Measurements from ENCODE around the gene ACAD8. TPM values are rescaled to one million over a fixed set of nuclear protein-coding genes. Genes with fewer than 3 reads are reported as not detected.

ACAD8 gene
- polyA plus RNA-seq, 1 donor (not counting 4 experiments of a cell fraction or from before 2014, with no cell fraction given): 21.7 TPM

- dilution Hi-C loops (cut with MboI; ENCODE audit: extremely low pct_ligation_motif_present, low sequenced_read_pairs): no loop called here
- peaks cover 4% of the 10 kb centered on the region for H3K4me1 ChIP-seq (ENCODE audit: control insufficient read depth, extremely low read depth, insufficient read depth, low read length)
- H3K9me1 ChIP-seq (ENCODE audit: control insufficient read depth, extremely low read depth, insufficient read depth, low read length): peaks cover 2% of the 10 kb centered on the region
- H3K4me3 ChIP-seq (ENCODE audit: control insufficient read depth in 2 of 3, extremely low read depth in 1 of 3, insufficient read depth in 2 of 3, low read depth in 1 of 3, low read length in 3 of 3): no peak overlapping the region
- no peak overlapping the region for H3K4me2 ChIP-seq (ENCODE audit: control insufficient read depth, extremely low read depth, insufficient read depth, low read depth, low read length)
- no peaks in the 10 kb centered on the region for H3K27me3 ChIP-seq (ENCODE audit: control insufficient read depth, extremely low read depth, insufficient read depth, low read length)
- H3K27ac ChIP-seq (ENCODE audit: control insufficient read depth, insufficient read depth, low read length): no peak overlapping the region
- no peak overlapping the region for H2AFZ ChIP-seq (ENCODE audit: control insufficient read depth, low read length)
- TF ChIP-seq EZH2 (IDR thresholded peaks at IDR 0.05; ENCODE audit: low read length): no peak
- TF ChIP-seq, protein P1, sequence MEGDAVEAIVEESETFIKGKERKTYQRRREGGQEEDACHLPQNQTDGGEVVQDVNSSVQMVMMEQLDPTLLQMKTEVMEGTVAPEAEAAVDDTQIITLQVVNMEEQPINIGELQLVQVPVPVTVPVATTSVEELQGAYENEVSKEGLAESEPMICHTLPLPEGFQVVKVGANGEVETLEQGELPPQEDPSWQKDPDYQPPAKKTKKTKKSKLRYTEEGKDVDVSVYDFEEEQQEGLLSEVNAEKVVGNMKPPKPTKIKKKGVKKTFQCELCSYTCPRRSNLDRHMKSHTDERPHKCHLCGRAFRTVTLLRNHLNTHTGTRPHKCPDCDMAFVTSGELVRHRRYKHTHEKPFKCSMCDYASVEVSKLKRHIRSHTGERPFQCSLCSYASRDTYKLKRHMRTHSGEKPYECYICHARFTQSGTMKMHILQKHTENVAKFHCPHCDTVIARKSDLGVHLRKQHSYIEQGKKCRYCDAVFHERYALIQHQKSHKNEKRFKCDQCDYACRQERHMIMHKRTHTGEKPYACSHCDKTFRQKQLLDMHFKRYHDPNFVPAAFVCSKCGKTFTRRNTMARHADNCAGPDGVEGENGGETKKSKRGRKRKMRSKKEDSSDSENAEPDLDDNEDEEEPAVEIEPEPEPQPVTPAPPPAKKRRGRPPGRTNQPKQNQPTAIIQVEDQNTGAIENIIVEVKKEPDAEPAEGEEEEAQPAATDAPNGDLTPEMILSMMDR (optimal IDR thresholded peaks at IDR 0.05 in 1 of 3, IDR thresholded peaks at IDR 0.05 in 1 of 3, conservative IDR thresholded peaks at IDR 0.05 in 1 of 3; ENCODE audit: extremely low read depth in 1 of 3, insufficient read depth in 2 of 3, low read length in 3 of 3): no peak
- H3K9ac ChIP-seq (ENCODE audit: control insufficient read depth, extremely low read depth, insufficient read depth, low read length): no peak overlapping the region
- FAIRE-seq (no peak), DNase-seq (ENCODE audit: low read depth, low spot score) (no peak)
- H3K9me3 ChIP-seq (ENCODE audit: control insufficient read depth, low read depth, low read length): no peaks in the 10 kb centered on the region
- peaks cover 3% of the 10 kb centered on the region for H3K79me2 ChIP-seq (ENCODE audit: control insufficient read depth, insufficient read depth, low read length)
- H3K36me3 ChIP-seq (ENCODE audit: control insufficient read depth in 2 of 2, extremely low read depth in 1 of 2, insufficient read depth in 2 of 2, low read length in 2 of 2): peaks cover 24 to 29% of the 10 kb centered on the region in 2 experiments
- no peaks in the 10 kb centered on the region for H4K20me1 ChIP-seq (ENCODE audit: control insufficient read depth, extremely low read depth, insufficient read depth, low read length)
These were observed 7.1 kb downstream of the ACAD8 start for GRCh38 chr11:134260503-134260902.

DNA sequence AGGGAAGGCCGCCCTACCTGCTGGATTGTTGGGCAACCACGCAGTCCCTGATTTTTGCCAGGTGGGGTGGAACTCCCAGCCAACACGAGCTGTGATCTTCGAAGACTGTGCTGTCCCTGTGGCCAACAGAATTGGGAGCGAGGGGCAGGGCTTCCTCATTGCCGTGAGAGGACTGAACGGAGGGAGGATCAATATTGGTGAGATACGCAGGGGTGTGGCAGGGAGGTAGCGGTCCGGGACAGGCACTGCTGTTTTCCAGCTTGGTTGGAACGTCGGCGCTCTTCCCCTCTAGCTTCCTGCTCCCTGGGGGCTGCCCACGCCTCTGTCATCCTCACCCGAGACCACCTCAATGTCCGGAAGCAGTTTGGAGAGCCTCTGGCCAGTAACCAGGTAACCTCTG lies 7.6 kb downstream of the ACAD8 start:
- no peak for FAIRE-seq
- peaks cover 24 to 29% of the 10 kb centered on the region in 2 experiments for H3K36me3 ChIP-seq (ENCODE audit: control insufficient read depth in 2 of 2, extremely low read depth in 1 of 2, insufficient read depth in 2 of 2, low read length in 2 of 2)

More for the DNA sequence above, 7.6 kb downstream of the ACAD8 start:
- Histone ChIP-seq H3K9me1 (ENCODE audit: control insufficient read depth, extremely low read depth, insufficient read depth, low read length) (peaks cover 2% of the 10 kb centered on the region), H4K20me1 (ENCODE audit: control insufficient read depth, extremely low read depth, insufficient read depth, low read length) (no peaks in the 10 kb centered on the region), H3K27me3 (ENCODE audit: control insufficient read depth, extremely low read depth, insufficient read depth, low read length) (no peaks in the 10 kb centered on the region), H3K4me1 (ENCODE audit: control insufficient read depth, extremely low read depth, insufficient read depth, low read length) (peaks cover 9% of the 10 kb centered on the region), H3K9me3 (ENCODE audit: control insufficient read depth, low read depth, low read length) (no peaks in the 10 kb centered on the region), H3K4me3 (ENCODE audit: control insufficient read depth in 2 of 3, extremely low read depth in 1 of 3, insufficient read depth in 2 of 3, low read depth in 1 of 3, low read length in 3 of 3) (no peak overlapping the region), H3K79me2 (ENCODE audit: control insufficient read depth, insufficient read depth, low read length) (peaks cover 3% of the 10 kb centered on the region), H3K27ac (ENCODE audit: control insufficient read depth, insufficient read depth, low read length) (no peak overlapping the region), H3K4me2 (ENCODE audit: control insufficient read depth, extremely low read depth, insufficient read depth, low read depth, low read length) (no peak overlapping the region), H3K9ac (ENCODE audit: control insufficient read depth, extremely low read depth, insufficient read depth, low read length) (no peak overlapping the region), H2AFZ (ENCODE audit: control insufficient read depth, low read length) (no peak overlapping the region)
- no peak for TF ChIP-seq EZH2 (IDR thresholded peaks at IDR 0.05; ENCODE audit: low read length)
- TF ChIP-seq, protein P1 (optimal IDR thresholded peaks at IDR 0.05 in 1 of 3, IDR thresholded peaks at IDR 0.05 in 1 of 3, conservative IDR thresholded peaks at IDR 0.05 in 1 of 3; ENCODE audit: extremely low read depth in 1 of 3, insufficient read depth in 2 of 3, low read length in 3 of 3): no peak
- dilution Hi-C loops (cut with MboI; ENCODE audit: extremely low pct_ligation_motif_present, low sequenced_read_pairs): no loop called here
- DNase-seq (ENCODE audit: low read depth, low spot score): no peak

Data from keratinocyte (primary cell).